Middle frontal gyrus (tissue), 1 donor: ENCODE results near the gene GIGYF1.
A peak's percentile ranks its signal among the peaks of the same experiment; 100 is the strongest.
"Not testable (repeated sequence)": the region's sequence is repeated elsewhere in the genome, so short reads cannot be mapped to it uniquely, and the experiment has no call there.

Source experiments
- DNase-seq: peaks from one replicate; pipeline ENCODE4 v3.0.0-alpha.2; 2015; ENCODE audit warnings: low spot score; ENCODE audit errors: extremely low spot score

The GIGYF1 gene

DNA sequence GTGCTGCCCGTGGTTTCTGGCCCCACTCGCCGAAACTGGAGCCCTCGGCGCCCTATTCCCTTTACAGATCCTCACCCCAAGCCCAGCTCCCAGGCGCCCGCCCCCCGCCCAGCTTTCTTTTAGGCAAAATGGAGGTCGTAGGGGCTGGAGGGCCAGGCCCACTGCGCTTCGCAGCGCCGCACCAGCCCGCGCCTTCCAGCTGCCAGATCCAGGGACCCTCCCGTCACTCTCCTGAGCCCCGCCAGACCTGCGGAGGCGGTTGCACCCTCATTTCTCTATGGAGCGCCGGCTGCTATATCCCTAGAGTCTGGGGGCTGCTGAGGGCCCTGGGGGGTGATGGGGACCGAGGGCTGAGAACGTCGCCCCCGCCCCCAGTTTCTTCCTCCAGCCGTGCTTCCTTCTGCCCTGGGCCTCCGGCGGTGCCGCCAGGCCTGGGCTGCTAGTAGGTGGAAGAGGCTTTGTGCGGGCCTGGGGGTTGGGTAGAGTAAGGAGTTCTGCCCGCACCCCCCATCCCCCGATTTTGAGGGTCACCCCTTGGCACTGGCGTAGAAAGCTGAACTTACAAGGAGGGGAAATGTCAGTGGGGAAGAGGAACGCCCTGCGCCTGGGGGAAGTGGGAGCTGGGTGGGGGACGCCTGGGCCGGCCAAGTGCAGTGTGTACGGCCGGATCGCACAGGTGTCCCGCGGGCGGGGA lies 19.5 kb downstream of the GIGYF1 start:
- DNase-seq, result no peak

DNA sequence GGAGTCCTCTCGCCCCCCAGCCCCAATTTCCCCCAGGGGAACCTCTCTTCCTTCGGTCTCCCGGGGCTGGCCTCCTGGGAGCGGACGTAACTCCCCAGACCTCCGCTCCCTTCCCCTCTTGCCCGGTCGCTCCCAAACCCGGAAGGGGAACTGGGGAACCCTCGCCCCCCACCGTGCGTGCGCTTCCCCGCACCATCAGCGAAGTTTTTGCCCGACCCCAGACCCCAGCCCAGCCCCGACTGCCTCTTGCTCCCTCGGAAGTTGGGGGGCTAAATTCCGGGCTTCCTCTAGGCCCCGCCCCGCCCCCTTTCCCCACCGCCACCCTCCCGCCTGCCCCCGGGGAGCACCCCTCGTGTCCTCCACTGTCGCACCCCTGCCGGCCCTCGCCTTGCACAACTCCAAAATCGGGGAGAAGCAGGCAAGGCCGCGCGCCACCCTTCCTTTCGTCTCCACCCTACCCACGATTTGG lies 20.1 kb downstream of the GIGYF1 start:
- DNase-seq, result no peak

GRCh38 chr7:100673302-100673941 lies 20.6 kb downstream of the GIGYF1 start, which contains the start of gene GNB2:
TSS of gene GNB2 (plus strand) at chr7:100673740. CDS start at chr7:100676266, 2,526 bp downstream.
- DNase-seq, result peak; percentile 96

- DNase-seq, result no peak
Observed at GRCh38 chr7:100671353-100672327, 22.4 kb downstream of the GIGYF1 start.

- no peak for DNase-seq
Observed at GRCh38 chr7:100670074-100670473, 24.0 kb downstream of the GIGYF1 start.

- DNase-seq, result not testable (repeated sequence)
Observed at GRCh38 chr7:100669106-100669505, 24.9 kb downstream of the GIGYF1 start.

GRCh38 chr7:100668069-100668449 lies 26.0 kb downstream of the GIGYF1 start:
- no peak for DNase-seq

DNA sequence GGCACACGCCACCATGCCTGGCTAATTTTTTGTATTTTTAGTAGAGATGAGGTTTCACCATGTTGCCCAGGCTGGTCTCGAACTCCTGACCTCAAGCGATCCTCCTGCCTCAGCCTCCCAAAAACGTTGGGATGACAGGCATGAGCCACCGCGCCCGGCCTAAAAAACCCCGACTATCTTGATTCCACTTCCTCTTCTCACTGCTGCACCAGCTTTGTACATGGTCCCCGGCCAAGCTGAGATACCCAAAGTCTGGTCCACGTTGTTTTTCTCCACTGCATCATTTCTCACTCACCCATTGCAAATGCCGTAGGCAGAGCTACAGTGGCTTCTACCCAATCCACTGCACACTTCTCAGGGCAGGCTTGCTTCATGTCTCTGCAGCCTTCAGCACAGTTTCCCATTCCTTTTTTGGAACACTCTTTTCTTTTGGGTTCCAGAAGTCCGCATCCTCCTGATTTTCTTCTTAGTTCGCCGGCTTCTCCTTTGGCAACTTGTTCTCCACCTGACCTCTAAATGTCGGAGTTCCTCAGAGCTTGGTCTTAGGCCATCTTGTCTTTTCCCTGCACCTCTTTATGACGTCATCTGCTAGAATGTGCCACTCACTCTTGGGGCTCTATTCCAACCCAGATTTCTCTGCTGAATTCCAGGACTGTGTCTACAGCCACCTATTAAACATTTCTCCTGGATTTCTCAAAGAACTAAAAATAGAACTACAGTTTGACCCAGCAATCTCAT lies 26.6 kb downstream of the GIGYF1 start:
- no peak for DNase-seq

- no peak for DNase-seq
Observed at GRCh38 chr7:100665168-100665726, 28.8 kb downstream of the GIGYF1 start.

DNA sequence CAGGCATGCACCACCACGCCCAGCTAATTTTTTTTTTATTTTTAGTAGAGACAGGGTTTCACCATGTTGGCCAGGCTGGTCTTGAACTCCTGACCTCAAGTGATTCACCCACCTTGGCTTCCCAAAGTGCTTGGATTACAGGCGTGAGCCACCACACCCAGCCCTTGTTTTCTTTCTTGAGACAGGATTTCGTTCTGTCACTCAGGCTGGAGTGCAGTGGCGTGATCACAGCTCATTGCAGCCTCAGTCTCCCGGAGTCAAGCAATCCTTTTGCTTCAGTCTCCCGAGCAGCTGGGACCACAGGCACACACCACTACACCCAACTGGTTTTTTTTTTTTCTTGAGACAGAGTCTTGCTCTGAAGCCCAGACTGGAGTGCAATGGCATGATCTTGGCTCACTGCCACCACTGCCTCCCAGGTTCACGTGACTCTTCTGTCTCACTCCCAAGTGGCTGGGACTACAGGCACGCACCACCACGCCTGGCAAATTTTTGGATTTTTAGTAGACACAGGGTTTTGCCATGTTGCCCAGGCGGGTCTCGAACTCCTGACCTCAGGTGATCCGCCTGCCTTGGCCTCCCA lies 31.8 kb downstream of the GIGYF1 start:
- DNase-seq, result not testable (repeated sequence)

DNA sequence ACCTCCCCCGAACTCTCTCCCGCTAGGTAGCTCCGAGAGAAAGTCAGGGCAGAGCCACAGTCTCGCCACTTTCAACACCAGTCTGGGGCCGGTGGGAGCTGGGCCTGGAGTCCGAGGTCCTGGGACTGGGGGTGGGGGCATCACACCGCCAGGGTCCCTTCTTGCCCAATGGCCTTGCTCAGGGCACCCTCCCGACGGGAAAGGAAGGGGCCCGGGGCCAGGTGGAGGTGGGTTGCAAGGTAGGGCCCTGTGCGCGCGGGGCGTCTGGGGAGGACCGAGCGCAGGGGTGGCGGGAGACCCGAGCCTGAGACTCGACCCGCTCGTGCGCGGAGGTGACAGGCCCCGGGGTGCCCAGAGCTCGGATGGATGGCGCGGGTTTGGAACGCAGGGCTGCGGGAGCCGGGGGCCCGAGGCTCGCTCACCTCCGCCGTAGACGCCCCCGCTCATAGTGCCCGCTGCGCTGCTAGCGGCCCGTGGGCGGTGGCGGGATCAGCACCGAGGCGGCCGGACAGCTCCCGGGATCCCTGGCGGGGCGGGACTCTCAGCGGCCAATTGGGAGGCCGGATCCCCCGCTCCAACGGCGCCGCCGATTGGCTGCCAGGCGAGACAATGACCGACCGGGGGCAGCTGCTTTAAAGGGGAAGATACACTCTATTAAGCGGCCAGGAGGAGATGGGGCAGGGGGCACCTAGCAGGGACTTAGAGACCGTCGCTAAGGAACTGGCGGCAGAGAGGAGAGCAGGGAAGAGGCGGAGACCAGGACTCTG lies 38.0 kb downstream of the GIGYF1 start, which contains the start of gene ACTL6B:
ACTL6B (minus strand) TSS at position 541 of the 767 bp plus-strand sequence; CDS start at position 447, 94 bp downstream.
- peak; percentile 72 for DNase-seq

- no peak for DNase-seq
Observed at GRCh38 chr7:100654908-100655831, 38.9 kb downstream of the GIGYF1 start.

DNA sequence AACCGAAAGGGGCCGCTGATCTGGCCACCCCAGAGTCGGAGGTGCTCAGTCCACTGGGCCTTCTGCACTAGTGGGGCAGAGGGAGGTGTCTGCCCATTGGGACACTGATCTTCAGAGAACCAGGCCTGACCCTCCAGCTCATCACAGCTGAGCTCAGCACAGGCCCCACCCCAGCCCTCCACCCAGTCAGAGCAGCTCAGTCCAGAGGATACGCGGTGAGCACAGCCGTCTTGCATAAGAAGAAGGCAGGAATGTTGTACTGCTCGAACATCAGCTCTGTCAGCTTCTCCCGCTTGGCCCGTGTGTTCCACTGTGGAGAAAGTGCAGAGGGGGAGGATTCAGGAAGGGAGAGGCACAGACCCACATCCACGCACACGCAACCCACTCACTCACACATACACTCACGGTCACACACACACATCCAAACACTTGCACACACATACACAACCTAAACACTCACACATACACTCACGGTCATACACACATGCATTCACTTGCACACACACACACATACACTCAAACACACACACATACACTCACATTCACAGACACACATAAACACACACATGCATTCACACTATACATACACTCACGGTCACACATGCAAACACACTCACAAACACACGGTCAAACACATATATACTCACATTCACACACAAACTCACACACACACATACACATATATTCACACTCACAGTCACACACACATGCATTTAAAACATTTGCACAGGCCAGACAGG lies 44.1 kb downstream of the GIGYF1 start:
- DNase-seq, result no peak

DNA sequence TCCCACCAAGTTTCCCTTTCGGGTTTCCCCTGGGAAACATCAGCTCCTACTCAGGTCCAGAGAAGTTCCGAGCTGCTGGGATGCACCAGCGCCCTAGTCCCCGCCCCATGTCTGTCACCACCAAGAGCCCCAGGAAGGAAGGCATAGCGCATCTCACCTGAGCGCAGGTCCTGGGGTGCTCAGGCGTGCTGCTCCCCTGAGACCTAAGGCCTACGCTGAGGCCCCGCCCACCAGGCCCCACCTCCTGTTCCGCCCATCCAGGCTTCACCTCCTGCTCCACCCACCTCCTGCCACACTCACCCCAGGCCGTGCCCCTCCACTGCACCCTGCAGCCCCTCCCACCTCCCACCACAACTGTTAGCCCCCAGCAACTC lies 51.5 kb downstream of the GIGYF1 start:
- no peak for DNase-seq

GRCh38 chr7:100641860-100642533 lies 52.1 kb downstream of the GIGYF1 start:
- no peak for DNase-seq

GRCh38 chr7:100641463-100641859 lies 52.6 kb downstream of the GIGYF1 start, which contains the start of gene TFR2:
TSS of gene TFR2 (minus strand) at chr7:100641552. CDS start at chr7:100641509, 43 bp downstream.
- no peak for DNase-seq
